Right renal cortex interstitium (tissue), 3 donors: ENCODE measurements around the gene HOXA6. TPM values are rescaled to one million over a fixed set of nuclear protein-coding genes. Genes with fewer than 3 reads are reported as not detected.

Experiments used
- DNase-seq, 3 donors: peaks; one replicate each; pipeline ENCODE4 v3.0.0-alpha.2; 2013; ENCODE audit warnings: low read depth in 3 of 3, low spot score in 2 of 3
- polyA plus RNA-seq, 3 donors: library from polyadenylated mRNA; unstranded; fragments of 120-200 nt; gene quantifications; one replicate each; pipeline ENCODE4 v1.2.1, GENCODE V29; 2013; ENCODE audit not compliant: insufficient read length in 3 of 3

Gene HOXA6
- polyA plus RNA-seq, 3 donors = 18.7 to 24.4 (median 22.0) TPM

GRCh38 chr7:27185013-27185853, 37.7 kb upstream of the HOXA6 start, which contains the start of gene HOXA11:
Gene HOXA11, minus strand, starts transcription at chr7:27185232. Its CDS starts 88 bp downstream, at chr7:27185144.
- DNase-seq = peak in 2 of 3 donors; percentile 92 to 93

- no peak for DNase-seq
These were observed 36.9 kb upstream of the HOXA6 start for GRCh38 chr7:27184337-27185012.

GRCh38 chr7:27183682-27184336, 36.2 kb upstream of the HOXA6 start:
- DNase-seq = no peak

- no peak for DNase-seq
These were observed 35.5 kb upstream of the HOXA6 start for GRCh38 chr7:27182861-27183681.

- no peak for DNase-seq
These were observed 34.8 kb upstream of the HOXA6 start for GRCh38 chr7:27182285-27182841.

- no peak for DNase-seq
These were observed 34.3 kb upstream of the HOXA6 start for GRCh38 chr7:27181795-27182275.

GRCh38 chr7:27180431-27181420, 33.2 kb upstream of the HOXA6 start:
- no peak for DNase-seq

- DNase-seq = peak in 1 of 3 donors; percentile 85
These were observed 32.2 kb upstream of the HOXA6 start for GRCh38 chr7:27179503-27180430.

- DNase-seq = no peak
These were observed 31.5 kb upstream of the HOXA6 start for GRCh38 chr7:27179030-27179429.

GRCh38 chr7:27178366-27178765, 30.8 kb upstream of the HOXA6 start:
- DNase-seq = no peak

GRCh38 chr7:27177795-27178320, 30.3 kb upstream of the HOXA6 start:
- DNase-seq = no peak

GRCh38 chr7:27176962-27177794, 29.6 kb upstream of the HOXA6 start:
- DNase-seq = no peak

- no peak for DNase-seq
These were observed 28.9 kb upstream of the HOXA6 start for GRCh38 chr7:27176524-27176845.

GRCh38 chr7:27175626-27176523, 28.3 kb upstream of the HOXA6 start:
- DNase-seq = no peak

GRCh38 chr7:27174874-27175625, 27.5 kb upstream of the HOXA6 start:
- no peak for DNase-seq
